AG04450 (cell line): ENCODE results near the gene PGC. TPM values are rescaled to one million over a fixed set of nuclear protein-coding genes. Genes with fewer than 3 reads are reported as not detected.
A peak's percentile ranks its signal among the peaks of the same experiment; 100 is the strongest.

Source experiments
- CTCF ChIA-PET: fragments of 300-600, 350-600 bp; formaldehyde crosslinking; extraction: SDS; loops from one replicate; lab custom pipeline; 2022; ENCODE audit warnings: antibody characterized with exemption, inconsistent platforms; lab: Charles Lee
- POLR2A ChIA-PET: fragments of 350-600 bp; formaldehyde crosslinking; extraction: SDS; loops from one replicate; lab custom pipeline; 2021; ENCODE audit warnings: antibody characterized with exemption, inconsistent platforms; lab: Yijun Ruan, JAX
- DNase-seq: peaks from one replicate; pipeline ENCODE4 v3.0.0-alpha.2; 2011; ENCODE audit warnings: low read depth, low spot score
- H3K27ac ChIP-seq: one replicate; pipeline ENCODE4 v1.5.1; 2012; ENCODE audit warnings: low read depth, low read length, control low read depth
- H3K27me3 ChIP-seq: one replicate; pipeline ENCODE4 v1.6.0; 2012; ENCODE audit warnings: low read length; ENCODE audit not compliant: control insufficient read depth, insufficient read depth
- H3K4me3 ChIP-seq: 2 replicates; pipeline ENCODE4 v1.5.1; 2011; ENCODE audit warnings: mild to moderate bottlenecking, low read depth, low read length, control low read depth
- H3K9me3 ChIP-seq: 2 replicates; pipeline ENCODE4 v1.5.1; 2012; ENCODE audit warnings: low read length; ENCODE audit not compliant: control insufficient read depth, insufficient read depth
- polyA plus RNA-seq: library from polyadenylated mRNA; depleted of rRNA; stranded (reverse); fragments of >200 nt; gene quantifications from 2 replicates; pipeline ENCODE4 v1.2.3, GENCODE V29; 2011
- TF ChIP-seq, protein P1 (sequence below): IDR thresholded peaks from 2 replicates; pipeline ENCODE4 v1.5.1; 2011; ENCODE audit warnings: low read depth, low read length, control low read depth, inconsistent platforms

PGC gene
- polyA plus RNA-seq, 1 experiment: not detected

DNA sequence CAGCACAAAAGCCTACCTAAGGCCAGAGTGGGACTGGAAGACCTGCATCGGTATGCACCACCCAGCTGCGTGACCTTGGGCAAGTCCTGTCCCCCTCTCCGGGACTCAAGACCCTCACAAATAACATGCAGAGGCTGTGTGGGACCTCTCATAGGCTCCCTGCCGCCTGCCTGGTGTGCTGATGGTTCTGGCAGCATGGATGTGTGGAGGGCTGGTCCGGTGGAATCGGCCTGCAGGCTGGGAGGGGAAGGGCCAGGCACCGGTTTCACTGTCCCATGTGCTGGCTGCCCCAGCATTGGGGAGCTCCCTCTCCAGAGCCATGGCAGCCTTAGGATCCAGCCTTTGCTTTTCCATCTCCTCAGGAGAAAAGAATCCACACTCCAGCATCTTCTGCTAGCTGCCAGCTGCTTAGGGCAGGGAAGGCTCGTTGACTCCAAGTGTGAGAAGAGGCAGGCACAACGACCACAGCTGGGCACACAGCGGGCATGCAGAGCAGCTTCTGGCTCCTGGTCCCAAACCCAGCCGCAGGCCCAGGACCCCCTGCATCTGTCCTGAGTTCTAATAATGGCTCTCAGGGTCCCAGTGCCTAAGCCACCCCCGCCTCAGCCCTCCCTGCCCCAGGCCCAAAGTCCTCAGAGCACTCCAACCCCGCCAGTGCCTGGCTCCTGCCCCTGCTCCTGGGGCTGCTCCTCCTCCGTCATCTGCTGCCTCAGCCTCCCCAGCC lies 44.3 kb downstream of the PGC start:
- ChIA-PET POLR2A (no interaction called here), CTCF (interaction anchor here (0.9 to 1.7 kb wide), 2 partner anchors 20 to 84 kb away, joined by 3 to 4 read pairs; partner anchors contain the start of gene TOMM6)
- Histone ChIP-seq H3K9me3 (no peaks in the 10 kb centered on the region), H3K27me3 (no peaks in the 10 kb centered on the region), H3K4me3 (no peak overlapping the region), H3K27ac (no peak overlapping the region)
- no peak for DNase-seq
- TF ChIP-seq, protein P1, sequence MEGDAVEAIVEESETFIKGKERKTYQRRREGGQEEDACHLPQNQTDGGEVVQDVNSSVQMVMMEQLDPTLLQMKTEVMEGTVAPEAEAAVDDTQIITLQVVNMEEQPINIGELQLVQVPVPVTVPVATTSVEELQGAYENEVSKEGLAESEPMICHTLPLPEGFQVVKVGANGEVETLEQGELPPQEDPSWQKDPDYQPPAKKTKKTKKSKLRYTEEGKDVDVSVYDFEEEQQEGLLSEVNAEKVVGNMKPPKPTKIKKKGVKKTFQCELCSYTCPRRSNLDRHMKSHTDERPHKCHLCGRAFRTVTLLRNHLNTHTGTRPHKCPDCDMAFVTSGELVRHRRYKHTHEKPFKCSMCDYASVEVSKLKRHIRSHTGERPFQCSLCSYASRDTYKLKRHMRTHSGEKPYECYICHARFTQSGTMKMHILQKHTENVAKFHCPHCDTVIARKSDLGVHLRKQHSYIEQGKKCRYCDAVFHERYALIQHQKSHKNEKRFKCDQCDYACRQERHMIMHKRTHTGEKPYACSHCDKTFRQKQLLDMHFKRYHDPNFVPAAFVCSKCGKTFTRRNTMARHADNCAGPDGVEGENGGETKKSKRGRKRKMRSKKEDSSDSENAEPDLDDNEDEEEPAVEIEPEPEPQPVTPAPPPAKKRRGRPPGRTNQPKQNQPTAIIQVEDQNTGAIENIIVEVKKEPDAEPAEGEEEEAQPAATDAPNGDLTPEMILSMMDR: no peak

- CTCF ChIA-PET: interaction anchor here (0.9 to 1.7 kb wide), 2 partner anchors 19 to 85 kb away, joined by 3 to 4 read pairs; partner anchors contain the start of gene TOMM6
- no peak for DNase-seq
- Histone ChIP-seq H3K27ac (no peak overlapping the region), H3K27me3 (no peaks in the 10 kb centered on the region), H3K9me3 (no peaks in the 10 kb centered on the region), H3K4me3 (no peak overlapping the region)
- TF ChIP-seq, protein P1: no peak
- POLR2A ChIA-PET: no interaction called here
Measured at GRCh38 chr6:41702089-41702745, 45.0 kb downstream of the PGC start.

GRCh38 chr6:41700463-41701347 lies 46.5 kb downstream of the PGC start:
- CTCF ChIA-PET: interaction anchor here (0.6 to 2.1 kb wide), 3 partner anchors 22 to 332 kb away, joined by 3 to 12 read pairs (median 5); no protein-coding TSS in a partner anchor

DNA sequence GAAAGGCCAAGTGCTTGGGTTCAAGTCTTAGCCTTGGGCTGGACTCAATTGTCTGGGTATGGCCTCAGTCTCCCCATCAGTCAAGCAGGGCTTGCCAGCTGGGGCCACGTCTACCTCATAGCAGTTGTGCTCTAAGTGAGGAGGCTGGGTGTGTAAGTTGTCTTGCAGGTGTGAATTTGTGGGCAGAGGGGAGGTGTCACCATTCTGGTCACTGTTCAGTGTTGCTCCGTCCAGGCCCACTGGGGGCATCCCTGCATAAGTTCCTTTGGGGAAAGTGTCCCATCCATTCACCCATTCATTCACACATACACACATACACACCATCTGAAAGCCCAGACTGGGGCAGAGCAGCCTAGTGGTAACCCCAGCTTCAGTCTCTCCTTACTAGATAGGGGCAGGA lies 48.1 kb downstream of the PGC start:
- TF ChIP-seq, protein P1: no peak
- no peaks in the 10 kb centered on the region for H3K27me3 ChIP-seq
- H3K9me3 ChIP-seq: no peaks in the 10 kb centered on the region
- CTCF ChIA-PET: interaction anchor here (1.0 to 2.1 kb wide), 3 partner anchors 16 to 331 kb away, joined by 4 to 12 read pairs (median 5); no protein-coding TSS in a partner anchor
- H3K27ac ChIP-seq: peak overlapping the region; percentile 99
- POLR2A ChIA-PET: interaction anchor here (0.7 to 1.6 kb wide), 4 partner anchors 8 to 378 kb away, joined by 3 to 10 read pairs (median 4); no protein-coding TSS in a partner anchor
- no peak overlapping the region; the same call in 1 of the 2 replicates for H3K4me3 ChIP-seq
- no peak for DNase-seq

More at GRCh38 chr6:41700463-41701347, 46.5 kb downstream of the PGC start:
- TF ChIP-seq, protein P1: no peak
- POLR2A ChIA-PET: no interaction called here
- no peak for DNase-seq
- Histone ChIP-seq H3K27me3 (no peaks in the 10 kb centered on the region), H3K4me3 (no peak overlapping the region), H3K27ac (no peak overlapping the region), H3K9me3 (no peaks in the 10 kb centered on the region)
